K562 (cell line): Measurements from ENCODE around the gene RPLP2. TPM values are rescaled to one million over a fixed set of nuclear protein-coding genes. Genes with fewer than 3 reads are reported as not detected.
A peak's percentile ranks its signal among the peaks of the same experiment; 100 is the strongest.

Experiments used
- BCL6 ChIP-seq: fragments of 250-450 bp; sonication (Bioruptor Pico); IDR thresholded peaks from 2 replicates; pipeline ENCODE4 v1.4.0; 2020
- DACH1 ChIP-seq: fragments of 450-650 bp; IDR thresholded peaks from 2 replicates; pipeline ENCODE4 v1.6.1; 2018; ENCODE audit not compliant: partially characterized antibody
- FUS ChIP-seq: fragments of 200-400 bp; formaldehyde crosslinking; optimal IDR thresholded peaks from 2 replicates; pipeline ENCODE3; 2017; ENCODE audit warnings: low read depth, low read length
- HDAC8 ChIP-seq: fragments of 450-650 bp; IDR thresholded peaks from 2 replicates; pipeline ENCODE4 v1.6.1; 2016; ENCODE audit warnings: mild to moderate bottlenecking, missing genetic modification characterization, moderate library complexity, missing compliant biosample characterization
- HNRNPUL1 ChIP-seq: fragments of 200-400 bp; formaldehyde crosslinking; IDR thresholded peaks from 2 replicates; pipeline ENCODE4 v1.6.1; 2017; ENCODE audit warnings: low read length
- KLF1 ChIP-seq: fragments of 450-650 bp; IDR thresholded peaks from 2 replicates; pipeline ENCODE4 v1.6.1; 2016; ENCODE audit warnings: missing genetic modification characterization, missing compliant biosample characterization
- MAX ChIP-seq: sonication (generic); formaldehyde crosslinking; IDR thresholded peaks from 2 replicates; pipeline ENCODE4 v1.9.0; 2022; ENCODE audit warnings: mild to moderate bottlenecking, missing genetic modification reagents
- MTA3 ChIP-seq: fragments of 450-650 bp; formaldehyde crosslinking; IDR thresholded peaks from 2 replicates; pipeline ENCODE4 v1.6.1; 2017; ENCODE audit warnings: mild to moderate bottlenecking, borderline replicate concordance
- NFRKB ChIP-seq: fragments of 450-650 bp; IDR thresholded peaks from 2 replicates; pipeline ENCODE4 v1.6.1; 2016; ENCODE audit warnings: low read depth
- RFX1 ChIP-seq: fragments of 450-650 bp; IDR thresholded peaks from 2 replicates; pipeline ENCODE4 v1.6.1; 2016; ENCODE audit warnings: mild to moderate bottlenecking, moderate library complexity
- SREBF2 ChIP-seq: sonication (generic); formaldehyde crosslinking; IDR thresholded peaks from 2 replicates; pipeline ENCODE4 v1.4.0; 2020; ENCODE audit warnings: mild to moderate bottlenecking, missing genetic modification reagents
- U2AF1 ChIP-seq: fragments of 200-400 bp; formaldehyde crosslinking; optimal IDR thresholded peaks from 2 replicates; pipeline ENCODE3; 2017; ENCODE audit warnings: mild to moderate bottlenecking, low read depth, low read length, moderate library complexity
- ZNF224 ChIP-seq: sonication (generic); formaldehyde crosslinking; IDR thresholded peaks from 2 replicates; pipeline ENCODE4 v1.8.0; 2022; ENCODE audit warnings: mild to moderate bottlenecking, missing genetic modification reagents
- ZNF354B ChIP-seq: fragments of 250-450 bp; sonication (Bioruptor Pico); IDR thresholded peaks from 2 replicates; pipeline ENCODE4 v1.4.0; 2020
- polyA plus RNA-seq, 8 experiments: library from polyadenylated mRNA; depleted of rRNA in 4 of 8; stranded (reverse) in 5 of 8; unstranded in 3 of 8; fragments of >200 nt; fragmentation: Nextera tagmentation in 2 of 8; fragmentation: Illumina TruSeq in 1 of 8; extraction: Ambion mirVana in 2 of 8; extraction: Trizol in 1 of 8; gene quantifications; 2 replicates each; pipeline versions ENCODE4 v1.2.1 to v1.2.3, GENCODE V29; 2011 to 2014; ENCODE audit warnings: inconsistent platforms in 1 of 8, missing spikeins in 1 of 8
- total RNA-seq, 7 experiments: library from RNA; depleted of rRNA in 6 of 7; stranded (reverse); fragments of >200 nt in 6 of 7; fragmentation: Illumina TruSeq in 2 of 7; extraction: Trizol in 2 of 7; gene quantifications; 2 replicates each; pipeline versions ENCODE4 v1.2.1 to v1.2.3, GENCODE V29; 2011 to 2021; ENCODE audit warnings: low replicate concordance in 1 of 7
- TF ChIP-seq, protein P1 (sequence below): fragments of 450-650 bp; IDR thresholded peaks from 2 replicates; pipeline ENCODE4 v1.6.1; 2018; ENCODE audit warnings: mild to moderate bottlenecking, low read depth; ENCODE audit not compliant: partially characterized antibody
- TF ChIP-seq, protein P2 (sequence below): fragments of 250-450 bp; sonication (Bioruptor Pico); IDR thresholded peaks from 2 replicates; pipeline ENCODE4 v1.5.0; 2021; ENCODE audit warnings: mild to moderate bottlenecking, moderate library complexity
- TF ChIP-seq, protein P3 (sequence below), 2 experiments: fragments of 450-650 bp; IDR thresholded peaks; 2 replicates each; pipeline ENCODE4 v1.6.1; 2018; ENCODE audit warnings: mild to moderate bottlenecking in 2 of 2, low read depth in 1 of 2; ENCODE audit not compliant: partially characterized antibody in 2 of 2
- TF ChIP-seq, protein P4 (sequence below): fragments of 200-800 bp; sonication (Bioruptor generic); IDR thresholded peaks from 2 replicates; pipeline ENCODE4 v1.6.1; 2017; ENCODE audit warnings: missing genetic modification characterization, missing compliant biosample characterization

The RPLP2 gene
- total and polyA plus RNA-seq, 9 of the 15 experiments (the other 6 are each of a cell fraction or from before 2014, with no cell fraction given): 528 to 3,807 (median 1,633) TPM

GRCh38 chr11:833114-833791 is 23.5 kb downstream of the RPLP2 start (continued):
- TF ChIP-seq, protein P1, sequence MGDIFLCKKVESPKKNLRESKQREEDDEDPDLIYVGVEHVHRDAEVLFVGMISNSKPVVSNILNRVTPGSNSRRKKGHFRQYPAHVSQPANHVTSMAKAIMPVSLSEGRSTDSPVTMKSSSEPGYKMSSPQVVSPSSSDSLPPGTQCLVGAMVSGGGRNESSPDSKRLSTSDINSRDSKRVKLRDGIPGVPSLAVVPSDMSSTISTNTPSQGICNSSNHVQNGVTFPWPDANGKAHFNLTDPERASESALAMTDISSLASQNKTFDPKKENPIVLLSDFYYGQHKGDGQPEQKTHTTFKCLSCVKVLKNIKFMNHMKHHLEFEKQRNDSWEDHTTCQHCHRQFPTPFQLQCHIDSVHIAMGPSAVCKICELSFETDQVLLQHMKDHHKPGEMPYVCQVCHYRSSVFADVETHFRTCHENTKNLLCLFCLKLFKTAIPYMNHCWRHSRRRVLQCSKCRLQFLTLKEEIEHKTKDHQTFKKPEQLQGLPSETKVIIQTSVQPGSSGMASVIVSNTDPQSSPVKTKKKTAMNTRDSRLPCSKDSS: no peak
- TF ChIP-seq, protein P2, sequence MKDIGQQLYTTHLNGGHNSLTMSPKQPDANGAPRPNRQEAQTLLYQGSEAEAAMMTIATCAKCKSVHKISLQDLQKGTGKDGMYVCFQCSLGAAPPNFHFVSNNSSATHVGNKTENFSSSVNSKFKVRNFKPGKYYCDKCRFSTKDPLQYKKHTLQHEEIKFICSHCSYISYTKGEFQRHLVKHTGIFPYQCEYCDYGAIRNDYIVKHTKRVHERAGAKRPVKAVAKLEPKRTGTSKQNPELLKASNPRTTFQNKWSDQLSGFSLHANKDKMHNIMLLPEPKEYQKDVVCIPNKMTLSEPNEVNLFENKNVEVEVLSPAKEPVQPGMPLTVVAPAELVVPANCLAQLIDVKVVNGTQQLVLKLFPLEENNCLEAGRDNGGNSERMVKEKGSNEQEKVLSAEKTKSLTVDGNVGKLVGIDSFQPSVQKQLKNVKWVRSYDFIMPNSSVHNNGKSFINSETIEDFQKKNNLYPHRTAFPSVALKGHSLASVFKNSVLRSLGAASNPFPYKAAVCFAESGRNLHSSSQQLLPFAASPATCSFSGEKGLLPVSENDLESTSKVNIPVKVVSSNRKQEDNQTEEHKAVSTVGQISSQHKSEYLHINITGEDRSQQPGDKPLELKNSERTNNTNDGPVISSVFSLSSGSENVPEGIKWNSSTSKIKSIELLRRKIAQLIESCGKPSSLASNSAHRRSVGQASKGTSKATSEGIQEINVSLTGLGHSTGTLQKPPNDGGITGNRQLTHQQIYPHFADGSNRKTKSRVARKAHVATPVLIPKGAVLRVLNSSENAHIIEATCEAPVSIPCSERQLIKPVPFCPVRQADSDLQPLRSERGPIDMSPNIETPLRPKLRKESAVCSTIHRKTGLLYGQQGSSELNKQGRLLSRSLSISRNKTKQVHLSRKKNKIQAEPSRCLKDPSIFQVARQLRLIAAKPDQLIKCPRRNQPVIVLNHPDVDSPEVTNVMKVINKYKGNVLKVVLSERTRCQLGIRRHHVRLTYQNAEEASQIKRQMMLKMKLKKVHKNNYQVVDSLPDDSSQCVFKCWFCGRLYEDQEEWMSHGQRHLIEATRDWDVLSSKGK (CRISPR knock-in tag): no peak
- TF ChIP-seq RFX1: no peak
- TF ChIP-seq BCL6 (CRISPR knock-in tag): no peak
- peak; percentile 36 for TF ChIP-seq U2AF1
- TF ChIP-seq MTA3: 0 out of 2 replicates have a peak, but pooled peaks have one; percentile 15
- TF ChIP-seq MAX (CRISPR knock-in tag): peak; percentile 36
- TF ChIP-seq ZNF224 (CRISPR knock-in tag): no peak
- TF ChIP-seq KLF1 (tag): no peak
- TF ChIP-seq ZNF354B (CRISPR knock-in tag): no peak
- TF ChIP-seq HDAC8 (tag): no peak
- TF ChIP-seq FUS: no peak
- TF ChIP-seq HNRNPUL1: no peak
- TF ChIP-seq, protein P3, sequence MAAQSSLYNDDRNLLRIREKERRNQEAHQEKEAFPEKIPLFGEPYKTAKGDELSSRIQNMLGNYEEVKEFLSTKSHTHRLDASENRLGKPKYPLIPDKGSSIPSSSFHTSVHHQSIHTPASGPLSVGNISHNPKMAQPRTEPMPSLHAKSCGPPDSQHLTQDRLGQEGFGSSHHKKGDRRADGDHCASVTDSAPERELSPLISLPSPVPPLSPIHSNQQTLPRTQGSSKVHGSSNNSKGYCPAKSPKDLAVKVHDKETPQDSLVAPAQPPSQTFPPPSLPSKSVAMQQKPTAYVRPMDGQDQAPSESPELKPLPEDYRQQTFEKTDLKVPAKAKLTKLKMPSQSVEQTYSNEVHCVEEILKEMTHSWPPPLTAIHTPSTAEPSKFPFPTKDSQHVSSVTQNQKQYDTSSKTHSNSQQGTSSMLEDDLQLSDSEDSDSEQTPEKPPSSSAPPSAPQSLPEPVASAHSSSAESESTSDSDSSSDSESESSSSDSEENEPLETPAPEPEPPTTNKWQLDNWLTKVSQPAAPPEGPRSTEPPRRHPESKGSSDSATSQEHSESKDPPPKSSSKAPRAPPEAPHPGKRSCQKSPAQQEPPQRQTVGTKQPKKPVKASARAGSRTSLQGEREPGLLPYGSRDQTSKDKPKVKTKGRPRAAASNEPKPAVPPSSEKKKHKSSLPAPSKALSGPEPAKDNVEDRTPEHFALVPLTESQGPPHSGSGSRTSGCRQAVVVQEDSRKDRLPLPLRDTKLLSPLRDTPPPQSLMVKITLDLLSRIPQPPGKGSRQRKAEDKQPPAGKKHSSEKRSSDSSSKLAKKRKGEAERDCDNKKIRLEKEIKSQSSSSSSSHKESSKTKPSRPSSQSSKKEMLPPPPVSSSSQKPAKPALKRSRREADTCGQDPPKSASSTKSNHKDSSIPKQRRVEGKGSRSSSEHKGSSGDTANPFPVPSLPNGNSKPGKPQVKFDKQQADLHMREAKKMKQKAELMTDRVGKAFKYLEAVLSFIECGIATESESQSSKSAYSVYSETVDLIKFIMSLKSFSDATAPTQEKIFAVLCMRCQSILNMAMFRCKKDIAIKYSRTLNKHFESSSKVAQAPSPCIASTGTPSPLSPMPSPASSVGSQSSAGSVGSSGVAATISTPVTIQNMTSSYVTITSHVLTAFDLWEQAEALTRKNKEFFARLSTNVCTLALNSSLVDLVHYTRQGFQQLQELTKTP (IDR thresholded peaks at IDR 0.05; ENCODE audit: low read depth in 1 of 2, partially characterized antibody in 2 of 2): no peak
- no peak for TF ChIP-seq SREBF2 (CRISPR knock-in tag)
- TF ChIP-seq NFRKB: no peak
- TF ChIP-seq, protein P4, sequence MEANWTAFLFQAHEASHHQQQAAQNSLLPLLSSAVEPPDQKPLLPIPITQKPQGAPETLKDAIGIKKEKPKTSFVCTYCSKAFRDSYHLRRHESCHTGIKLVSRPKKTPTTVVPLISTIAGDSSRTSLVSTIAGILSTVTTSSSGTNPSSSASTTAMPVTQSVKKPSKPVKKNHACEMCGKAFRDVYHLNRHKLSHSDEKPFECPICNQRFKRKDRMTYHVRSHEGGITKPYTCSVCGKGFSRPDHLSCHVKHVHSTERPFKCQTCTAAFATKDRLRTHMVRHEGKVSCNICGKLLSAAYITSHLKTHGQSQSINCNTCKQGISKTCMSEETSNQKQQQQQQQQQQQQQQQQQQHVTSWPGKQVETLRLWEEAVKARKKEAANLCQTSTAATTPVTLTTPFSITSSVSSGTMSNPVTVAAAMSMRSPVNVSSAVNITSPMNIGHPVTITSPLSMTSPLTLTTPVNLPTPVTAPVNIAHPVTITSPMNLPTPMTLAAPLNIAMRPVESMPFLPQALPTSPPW (CRISPR knock-in tag): peak; percentile 81
- TF ChIP-seq DACH1: no peak
